GM12891 (cell line): Measurements from ENCODE around the gene ADK.

Experiments used
- POLR2A ChIP-seq: IDR thresholded peaks from 2 replicates; pipeline ENCODE4 v1.6.1; 2011; ENCODE audit warnings: low read depth, low read length, control low read depth
- POLR2AphosphoS5 ChIP-seq: IDR thresholded peaks from 2 replicates; pipeline ENCODE4 v1.6.1; 2011; ENCODE audit warnings: low read depth, low read length, control low read depth

DNA sequence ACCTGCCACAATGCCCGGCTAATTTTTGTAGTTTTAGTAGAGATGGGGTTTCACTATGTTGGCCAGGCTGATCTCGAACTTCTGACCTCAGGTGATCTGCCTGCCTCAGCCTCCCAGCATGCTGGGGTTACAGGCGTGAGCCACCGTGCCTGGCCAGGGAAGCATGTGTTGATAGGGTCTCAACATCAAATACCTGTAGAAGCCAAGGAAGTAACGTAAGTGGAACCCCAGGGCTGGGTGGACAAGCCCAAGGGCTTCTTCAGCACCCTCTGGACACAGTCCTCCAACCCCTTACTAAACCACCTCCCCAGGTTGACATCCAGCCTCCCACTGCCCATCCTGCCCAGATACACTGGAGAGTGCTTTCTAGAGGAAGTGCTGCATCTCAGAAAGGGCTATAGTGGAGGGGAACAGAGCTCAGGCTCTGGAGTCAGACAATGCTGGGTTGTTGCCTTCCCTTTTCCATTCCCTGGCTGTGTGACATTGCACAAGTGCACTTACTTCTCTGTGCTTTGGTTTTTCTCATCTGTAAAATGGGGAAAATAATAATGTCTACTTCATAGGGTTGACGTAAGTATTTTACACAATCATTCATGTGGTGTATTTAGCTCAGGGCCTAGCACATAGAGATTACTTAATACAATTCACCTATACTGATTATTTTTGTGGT is 601.5 kb downstream of the ADK start:
- TF ChIP-seq POLR2AphosphoS5: no peak
- no peak for TF ChIP-seq POLR2A
